HepG2 (cell line): ENCODE data around the gene PCYT2. TPM values are rescaled to one million over a fixed set of nuclear protein-coding genes. Genes with fewer than 3 reads are reported as not detected.

Source experiments
- DMAP1 ChIP-seq: IDR thresholded peaks from 2 replicates; pipeline ENCODE4 v1.6.1; 2016
- FOSL2 ChIP-seq: sonication (generic); formaldehyde crosslinking; IDR thresholded peaks from 2 replicates; pipeline ENCODE4 v1.4.0; 2020; ENCODE audit warnings: missing genetic modification reagents
- KLF11 ChIP-seq: IDR thresholded peaks from 2 replicates; pipeline ENCODE4 v1.6.1; 2016; ENCODE audit warnings: missing compliant biosample characterization
- RORA ChIP-seq: sonication (generic); formaldehyde crosslinking; IDR thresholded peaks from 2 replicates; pipeline ENCODE4 v1.5.0; 2020; ENCODE audit warnings: mild to moderate bottlenecking, missing genetic modification reagents, moderate library complexity
- SAP130 ChIP-seq: IDR thresholded peaks from 2 replicates; pipeline ENCODE4 v1.6.1; 2016; ENCODE audit warnings: low read depth
- SKI ChIP-seq: fragments of 450-650 bp; IDR thresholded peaks from one replicate; pipeline ENCODE4 v1.6.1; 2018; ENCODE audit warnings: mild to moderate bottlenecking; ENCODE audit not compliant: partially characterized antibody
- SP5 ChIP-seq: IDR thresholded peaks from 2 replicates; pipeline ENCODE4 v1.6.1; 2016; ENCODE audit warnings: low read depth, borderline replicate concordance
- ZNF142 ChIP-seq: sonication (generic); formaldehyde crosslinking; IDR thresholded peaks from 2 replicates; pipeline ENCODE4 v1.4.0; 2020; ENCODE audit warnings: missing genetic modification reagents
- ZNF354B ChIP-seq: sonication (generic); formaldehyde crosslinking; IDR thresholded peaks from 2 replicates; pipeline ENCODE4 v1.8.0; 2022; ENCODE audit warnings: mild to moderate bottlenecking, missing genetic modification reagents
- ZNF770 ChIP-seq: sonication (generic); formaldehyde crosslinking; IDR thresholded peaks from 2 replicates; pipeline ENCODE4 v1.5.0; 2020; ENCODE audit warnings: mild to moderate bottlenecking, missing genetic modification reagents
- ZNF772 ChIP-seq: sonication (generic); formaldehyde crosslinking; IDR thresholded peaks from 2 replicates; pipeline ENCODE4 v1.5.0; 2020; ENCODE audit warnings: mild to moderate bottlenecking, missing genetic modification reagents
- polyA plus RNA-seq, 8 experiments: library from polyadenylated mRNA; depleted of rRNA in 3 of 8; stranded (reverse) in 7 of 8; unstranded in 1 of 8; fragments of >200 nt; fragmentation: Illumina TruSeq in 4 of 8; extraction: Trizol in 4 of 8; gene quantifications; 2 replicates each; pipeline versions ENCODE4 v1.2.1 to v1.2.3, GENCODE V29; 2011 to 2016; ENCODE audit warnings: low read depth in 4 of 8, missing spikeins in 1 of 8, mixed read lengths in 1 of 8; ENCODE audit not compliant: insufficient read depth in 1 of 8
- total RNA-seq, 5 experiments: library from RNA; depleted of rRNA; stranded (reverse); fragments of >200 nt; fragmentation: Illumina TruSeq; extraction: Trizol; gene quantifications; 2 replicates each; pipeline ENCODE4 v1.2.3, GENCODE V29; 2016; ENCODE audit warnings: low read depth in 1 of 5
- TF ChIP-seq, protein P1 (sequence below): IDR thresholded peaks from 2 replicates; pipeline ENCODE4 v1.6.1; 2016; ENCODE audit warnings: missing genetic modification reagents, missing compliant biosample characterization
- TF ChIP-seq, protein P2 (sequence below): sonication (generic); formaldehyde crosslinking; IDR thresholded peaks from 2 replicates; pipeline ENCODE4 v1.4.0; 2020; ENCODE audit warnings: mild to moderate bottlenecking, missing genetic modification reagents, borderline replicate concordance
- TF ChIP-seq, protein P3 (sequence below): sonication (generic); formaldehyde crosslinking; IDR thresholded peaks from 2 replicates; pipeline ENCODE4 v1.4.0; 2020; ENCODE audit warnings: low read depth, mild to moderate bottlenecking, missing genetic modification reagents

The PCYT2 gene
- total and polyA plus RNA-seq, 2 of the 13 experiments (the other 11 are each of a cell fraction or from before 2014, with no cell fraction given), result 147 to 297 TPM

DNA sequence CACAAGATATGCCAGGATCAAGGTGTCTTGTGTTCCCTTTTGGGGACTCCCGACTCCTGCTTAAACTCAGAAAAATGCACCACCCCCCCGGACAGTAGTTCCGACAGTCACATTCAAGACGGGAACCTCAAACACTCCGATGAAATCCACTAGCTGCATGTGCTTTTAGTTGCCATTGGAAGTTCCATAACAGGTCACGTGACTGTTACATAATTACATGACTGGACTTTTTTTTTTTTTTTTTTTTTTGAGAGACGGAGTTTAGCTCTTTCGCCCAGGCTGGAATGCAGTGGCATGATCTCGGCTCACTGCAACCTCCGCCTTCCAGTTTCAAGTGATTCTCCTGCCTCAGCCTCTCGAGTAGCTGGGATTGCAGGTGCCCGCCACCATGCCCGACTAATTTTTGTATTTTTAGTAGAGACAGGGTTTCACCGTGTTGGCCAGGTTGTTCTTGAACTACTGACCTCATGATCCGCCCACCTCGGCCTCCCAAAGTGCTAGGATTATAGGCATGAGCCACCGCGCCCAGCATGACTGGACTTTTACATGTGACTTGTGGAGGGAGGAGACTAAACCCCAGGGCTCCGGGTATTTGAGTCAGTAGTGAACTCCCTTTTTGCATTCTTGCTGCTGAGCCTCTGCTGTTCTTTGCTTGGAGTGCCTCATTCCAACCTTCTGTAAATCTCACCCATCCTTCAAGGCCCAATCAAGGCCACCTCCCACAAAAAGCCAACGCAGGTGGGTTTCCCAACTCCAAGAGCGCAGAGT, 5.2 kb upstream of the PCYT2 start (continued):
- TF ChIP-seq SP5 (CRISPR knock-in tag) (0 out of 2 replicates have a peak, but pooled peaks have one; percentile 21), FOSL2 (CRISPR knock-in tag) (0 out of 2 replicates have a peak, but pooled peaks have one; percentile 41), KLF11 (CRISPR knock-in tag) (no peak), ZNF354B (CRISPR knock-in tag) (no peak), SKI (no peak), ZNF770 (no peak), ZNF772 (CRISPR knock-in tag) (0 out of 2 replicates have a peak, but pooled peaks have one; percentile 6), SAP130 (CRISPR knock-in tag) (peak; percentile 72), ZNF142 (CRISPR knock-in tag) (no peak), RORA (CRISPR knock-in tag) (no peak), DMAP1 (CRISPR knock-in tag) (peak; percentile 48; the same call in 1 of the 2 replicates)
- TF ChIP-seq, protein P1, sequence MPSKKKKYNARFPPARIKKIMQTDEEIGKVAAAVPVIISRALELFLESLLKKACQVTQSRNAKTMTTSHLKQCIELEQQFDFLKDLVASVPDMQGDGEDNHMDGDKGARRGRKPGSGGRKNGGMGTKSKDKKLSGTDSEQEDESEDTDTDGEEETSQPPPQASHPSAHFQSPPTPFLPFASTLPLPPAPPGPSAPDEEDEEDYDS (CRISPR knock-in tag), result peak; percentile 66
- TF ChIP-seq, protein P2, sequence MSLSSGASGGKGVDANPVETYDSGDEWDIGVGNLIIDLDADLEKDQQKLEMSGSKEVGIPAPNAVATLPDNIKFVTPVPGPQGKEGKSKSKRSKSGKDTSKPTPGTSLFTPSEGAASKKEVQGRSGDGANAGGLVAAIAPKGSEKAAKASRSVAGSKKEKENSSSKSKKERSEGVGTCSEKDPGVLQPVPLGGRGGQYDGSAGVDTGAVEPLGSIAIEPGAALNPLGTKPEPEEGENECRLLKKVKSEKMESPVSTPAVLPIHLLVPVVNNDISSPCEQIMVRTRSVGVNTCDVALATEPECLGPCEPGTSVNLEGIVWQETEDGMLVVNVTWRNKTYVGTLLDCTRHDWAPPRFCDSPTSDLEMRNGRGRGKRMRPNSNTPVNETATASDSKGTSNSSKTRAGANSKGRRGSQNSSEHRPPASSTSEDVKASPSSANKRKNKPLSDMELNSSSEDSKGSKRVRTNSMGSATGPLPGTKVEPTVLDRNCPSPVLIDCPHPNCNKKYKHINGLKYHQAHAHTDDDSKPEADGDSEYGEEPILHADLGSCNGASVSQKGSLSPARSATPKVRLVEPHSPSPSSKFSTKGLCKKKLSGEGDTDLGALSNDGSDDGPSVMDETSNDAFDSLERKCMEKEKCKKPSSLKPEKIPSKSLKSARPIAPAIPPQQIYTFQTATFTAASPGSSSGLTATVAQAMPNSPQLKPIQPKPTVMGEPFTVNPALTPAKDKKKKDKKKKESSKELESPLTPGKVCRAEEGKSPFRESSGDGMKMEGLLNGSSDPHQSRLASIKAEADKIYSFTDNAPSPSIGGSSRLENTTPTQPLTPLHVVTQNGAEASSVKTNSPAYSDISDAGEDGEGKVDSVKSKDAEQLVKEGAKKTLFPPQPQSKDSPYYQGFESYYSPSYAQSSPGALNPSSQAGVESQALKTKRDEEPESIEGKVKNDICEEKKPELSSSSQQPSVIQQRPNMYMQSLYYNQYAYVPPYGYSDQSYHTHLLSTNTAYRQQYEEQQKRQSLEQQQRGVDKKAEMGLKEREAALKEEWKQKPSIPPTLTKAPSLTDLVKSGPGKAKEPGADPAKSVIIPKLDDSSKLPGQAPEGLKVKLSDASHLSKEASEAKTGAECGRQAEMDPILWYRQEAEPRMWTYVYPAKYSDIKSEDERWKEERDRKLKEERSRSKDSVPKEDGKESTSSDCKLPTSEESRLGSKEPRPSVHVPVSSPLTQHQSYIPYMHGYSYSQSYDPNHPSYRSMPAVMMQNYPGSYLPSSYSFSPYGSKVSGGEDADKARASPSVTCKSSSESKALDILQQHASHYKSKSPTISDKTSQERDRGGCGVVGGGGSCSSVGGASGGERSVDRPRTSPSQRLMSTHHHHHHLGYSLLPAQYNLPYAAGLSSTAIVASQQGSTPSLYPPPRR, result no peak
- TF ChIP-seq, protein P3, sequence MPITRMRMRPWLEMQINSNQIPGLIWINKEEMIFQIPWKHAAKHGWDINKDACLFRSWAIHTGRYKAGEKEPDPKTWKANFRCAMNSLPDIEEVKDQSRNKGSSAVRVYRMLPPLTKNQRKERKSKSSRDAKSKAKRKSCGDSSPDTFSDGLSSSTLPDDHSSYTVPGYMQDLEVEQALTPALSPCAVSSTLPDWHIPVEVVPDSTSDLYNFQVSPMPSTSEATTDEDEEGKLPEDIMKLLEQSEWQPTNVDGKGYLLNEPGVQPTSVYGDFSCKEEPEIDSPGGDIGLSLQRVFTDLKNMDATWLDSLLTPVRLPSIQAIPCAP (CRISPR knock-in tag), result no peak
